Epithelial cell of proximal tubule (primary cell): Measurements from ENCODE around the gene IGDCC3. TPM values are rescaled to one million over a fixed set of nuclear protein-coding genes. Genes with fewer than 3 reads are reported as not detected.

Experiments
- DNase-seq: peaks from one replicate; pipeline ENCODE4 v3.0.0-alpha.2; 2011; ENCODE audit warnings: low read depth
- H3K4me3 ChIP-seq: 2 replicates; pipeline ENCODE4 v1.5.1; 2011; ENCODE audit warnings: low read depth, mild to moderate bottlenecking, low read length
- total RNA-seq: library from RNA; depleted of rRNA; stranded (reverse); fragments of >200 nt; gene quantifications from 2 replicates; pipeline ENCODE4 v1.2.3, GENCODE V29; 2015
- TF ChIP-seq, protein P1 (sequence below): conservative IDR thresholded peaks from 2 replicates; pipeline ENCODE4 v1.5.1; 2012; ENCODE audit warnings: low read depth, mild to moderate bottlenecking, low read length

The IGDCC3 gene
- total RNA-seq, 1 donor from 2014 or later, result not detected

DNA sequence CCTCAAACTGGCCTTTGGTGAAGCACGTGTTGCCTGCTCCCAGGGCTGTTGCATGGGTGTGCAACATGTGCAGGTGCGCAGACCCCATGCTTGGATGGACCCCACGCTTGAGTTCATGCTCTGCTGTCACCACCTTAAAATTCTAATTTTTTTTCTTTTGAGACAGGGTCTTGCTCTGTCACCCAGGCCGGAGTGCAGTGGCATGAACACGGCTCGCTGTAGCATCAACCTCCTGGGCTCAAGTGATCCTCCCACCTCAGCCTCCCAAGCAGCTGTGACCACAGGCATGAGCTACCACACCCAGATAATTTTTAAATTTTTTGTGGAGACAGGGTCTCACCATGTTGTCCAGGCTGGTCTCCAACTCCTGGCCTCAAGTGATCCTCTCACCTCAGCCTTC lies 9.1 kb upstream of the IGDCC3 start:
- H3K4me3 ChIP-seq, result no peak overlapping the region
- DNase-seq, result no peak
- TF ChIP-seq, protein P1, sequence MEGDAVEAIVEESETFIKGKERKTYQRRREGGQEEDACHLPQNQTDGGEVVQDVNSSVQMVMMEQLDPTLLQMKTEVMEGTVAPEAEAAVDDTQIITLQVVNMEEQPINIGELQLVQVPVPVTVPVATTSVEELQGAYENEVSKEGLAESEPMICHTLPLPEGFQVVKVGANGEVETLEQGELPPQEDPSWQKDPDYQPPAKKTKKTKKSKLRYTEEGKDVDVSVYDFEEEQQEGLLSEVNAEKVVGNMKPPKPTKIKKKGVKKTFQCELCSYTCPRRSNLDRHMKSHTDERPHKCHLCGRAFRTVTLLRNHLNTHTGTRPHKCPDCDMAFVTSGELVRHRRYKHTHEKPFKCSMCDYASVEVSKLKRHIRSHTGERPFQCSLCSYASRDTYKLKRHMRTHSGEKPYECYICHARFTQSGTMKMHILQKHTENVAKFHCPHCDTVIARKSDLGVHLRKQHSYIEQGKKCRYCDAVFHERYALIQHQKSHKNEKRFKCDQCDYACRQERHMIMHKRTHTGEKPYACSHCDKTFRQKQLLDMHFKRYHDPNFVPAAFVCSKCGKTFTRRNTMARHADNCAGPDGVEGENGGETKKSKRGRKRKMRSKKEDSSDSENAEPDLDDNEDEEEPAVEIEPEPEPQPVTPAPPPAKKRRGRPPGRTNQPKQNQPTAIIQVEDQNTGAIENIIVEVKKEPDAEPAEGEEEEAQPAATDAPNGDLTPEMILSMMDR, result no peak

GRCh38 chr15:65386376-65386775 lies 8.6 kb upstream of the IGDCC3 start:
- DNase-seq, result no peak
- TF ChIP-seq, protein P1, result no peak
- no peak overlapping the region for H3K4me3 ChIP-seq

DNA sequence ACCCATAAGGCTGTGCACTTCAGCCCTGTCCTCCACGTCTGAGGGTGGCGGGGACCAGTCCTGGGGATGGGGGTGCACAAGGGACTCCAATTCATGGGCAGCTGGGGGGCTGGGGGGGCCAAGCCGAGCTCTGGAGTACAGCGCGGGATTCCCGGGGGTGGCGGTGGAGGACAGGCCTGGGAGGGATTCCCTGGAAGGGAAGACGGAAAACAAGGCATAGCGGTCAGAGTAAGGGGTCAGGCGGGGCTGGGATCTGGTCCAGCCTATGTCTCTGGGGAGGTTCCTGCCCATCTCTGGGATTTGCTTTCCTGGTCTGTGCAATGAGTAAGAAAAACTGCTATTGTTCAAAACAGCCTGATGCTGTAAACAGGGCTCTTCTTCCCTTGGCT lies 8.1 kb upstream of the IGDCC3 start:
- DNase-seq, result no peak
- no peak overlapping the region for H3K4me3 ChIP-seq
- TF ChIP-seq, protein P1, result no peak

DNA sequence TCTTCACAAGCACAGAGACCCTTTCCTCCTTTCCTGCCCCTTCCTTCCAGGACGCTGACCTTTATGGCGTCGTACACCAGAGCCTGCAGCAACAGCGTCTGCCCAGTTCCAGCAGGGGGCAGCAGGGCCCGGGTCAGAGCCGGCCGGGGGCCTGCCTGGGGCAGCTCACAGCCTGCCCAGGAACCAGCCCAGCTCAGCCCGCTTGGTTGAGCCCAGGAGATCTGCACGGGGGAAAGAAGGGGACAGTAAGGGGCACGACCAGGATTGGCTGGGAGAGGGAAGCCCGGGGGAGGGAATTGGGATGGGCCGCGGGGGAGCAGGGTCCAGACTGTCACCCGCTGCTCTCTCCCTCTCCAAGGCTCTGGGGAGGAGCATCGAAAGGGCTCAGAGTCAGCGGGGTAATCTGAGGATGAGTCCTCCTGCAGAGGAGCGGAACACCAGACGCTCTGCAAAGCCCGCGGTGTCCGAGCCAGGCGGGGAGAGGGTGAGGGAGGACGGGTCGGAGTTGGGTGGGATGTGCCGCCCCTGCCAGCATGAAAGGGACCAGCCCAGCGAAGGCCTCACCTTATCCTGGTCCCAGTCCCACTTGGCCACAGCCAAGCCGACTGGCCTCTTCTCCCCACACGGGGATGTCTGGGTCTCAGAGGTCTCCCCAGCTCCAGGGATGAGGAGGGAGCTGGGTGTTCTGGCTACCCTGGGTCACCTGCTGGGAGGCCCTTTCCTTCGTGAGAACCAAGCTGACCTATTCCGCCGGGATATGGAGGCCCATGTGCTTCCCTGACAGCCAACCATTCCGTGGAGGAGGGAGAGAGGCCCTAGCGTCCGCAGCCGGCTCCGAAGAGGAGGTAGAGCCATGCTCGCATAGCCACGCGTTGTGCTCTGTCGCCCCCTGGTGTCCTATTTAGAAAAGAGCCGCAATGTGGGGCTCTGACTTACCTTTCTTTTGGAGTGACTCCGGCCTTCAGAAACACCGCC lies 7.4 kb upstream of the IGDCC3 start:
- TF ChIP-seq, protein P1, result peak; percentile 90
- peak overlapping the region; percentile 34 for H3K4me3 ChIP-seq
- peak; percentile 18 for DNase-seq

GRCh38 chr15:65384505-65384894 lies 6.7 kb upstream of the IGDCC3 start:
- no peak for DNase-seq
- no peak overlapping the region for H3K4me3 ChIP-seq
- TF ChIP-seq, protein P1, result no peak

DNA sequence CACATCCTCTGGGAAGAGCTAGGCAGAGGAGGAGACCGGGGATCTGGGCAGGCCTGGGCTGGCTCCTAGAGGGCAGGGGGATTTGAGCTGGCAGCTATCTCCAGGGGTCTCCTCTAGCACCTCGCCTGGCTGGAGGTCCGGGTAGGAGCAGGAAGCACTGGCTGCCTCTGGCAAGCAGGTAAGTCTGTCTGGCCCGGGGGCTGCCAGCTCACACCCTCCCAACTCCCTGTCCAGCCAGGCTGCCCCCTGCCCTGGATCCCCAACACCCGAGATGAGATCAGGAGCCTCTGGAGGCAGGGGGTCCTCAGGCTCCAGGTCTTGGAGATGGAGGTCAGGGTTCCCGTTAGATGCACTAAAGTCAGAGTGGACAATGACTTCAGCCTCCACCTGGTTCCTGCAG lies 6.2 kb upstream of the IGDCC3 start:
- TF ChIP-seq, protein P1, result no peak
- H3K4me3 ChIP-seq, result no peak overlapping the region
- DNase-seq, result no peak

GRCh38 chr15:65383456-65383855 lies 5.7 kb upstream of the IGDCC3 start:
- TF ChIP-seq, protein P1, result no peak
- no peak for DNase-seq
- H3K4me3 ChIP-seq, result no peak overlapping the region
